ENCODE results near the gene GDPD3. TPM values are rescaled to one million over a fixed set of nuclear protein-coding genes. Genes with fewer than 3 reads are reported as not detected.

Gene GDPD3
- total RNA-seq, 1 experiment from 2014 or later: 8.4 TPM

DNA sequence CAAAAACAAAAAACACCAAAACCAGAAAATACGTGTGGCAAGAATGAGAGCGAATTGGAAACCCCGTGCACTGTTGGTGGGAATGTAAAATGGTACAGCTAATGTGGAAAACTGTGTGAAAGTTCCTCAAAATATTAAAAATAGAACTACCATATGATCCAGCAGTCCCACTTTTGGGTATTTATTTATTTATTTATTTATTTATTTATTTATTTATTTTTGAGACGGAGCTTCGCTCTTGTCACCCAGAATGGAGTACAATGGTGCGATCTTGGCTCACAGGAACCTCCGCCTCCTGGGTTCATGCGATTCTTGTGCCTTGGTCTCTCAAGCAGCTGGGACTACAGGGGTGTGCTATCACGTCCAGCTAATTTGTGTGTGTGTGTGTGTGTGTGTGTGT lies 39.2 kb upstream of the GDPD3 start:
- Mint-ChIP-seq H3K27me3 (ENCODE audit: insufficient read depth, unreplicated experiment) (no peaks in the 10 kb centered on the region), H3K4me1 (ENCODE audit: low read depth, unreplicated experiment) (no peaks in the 10 kb centered on the region), H3K36me3 (ENCODE audit: insufficient read depth, unreplicated experiment) (no peaks in the 10 kb centered on the region), H3K27ac (ENCODE audit: unreplicated experiment) (no peak overlapping the region), H3K4me3 (ENCODE audit: unreplicated experiment) (no peak overlapping the region), H3K9me3 (ENCODE audit: unreplicated experiment) (no peaks in the 10 kb centered on the region)
- no peak for DNase-seq
- no peaks in the 10 kb centered on the region for H3K36me3 ChIP-seq (ENCODE audit: control insufficient read depth, insufficient read depth, low read length)
- no TSS peak for BruUV-seq (replicated peaks)
- no peaks in the 10 kb centered on the region for H3K4me1 ChIP-seq
- TF ChIP-seq, protein P1, sequence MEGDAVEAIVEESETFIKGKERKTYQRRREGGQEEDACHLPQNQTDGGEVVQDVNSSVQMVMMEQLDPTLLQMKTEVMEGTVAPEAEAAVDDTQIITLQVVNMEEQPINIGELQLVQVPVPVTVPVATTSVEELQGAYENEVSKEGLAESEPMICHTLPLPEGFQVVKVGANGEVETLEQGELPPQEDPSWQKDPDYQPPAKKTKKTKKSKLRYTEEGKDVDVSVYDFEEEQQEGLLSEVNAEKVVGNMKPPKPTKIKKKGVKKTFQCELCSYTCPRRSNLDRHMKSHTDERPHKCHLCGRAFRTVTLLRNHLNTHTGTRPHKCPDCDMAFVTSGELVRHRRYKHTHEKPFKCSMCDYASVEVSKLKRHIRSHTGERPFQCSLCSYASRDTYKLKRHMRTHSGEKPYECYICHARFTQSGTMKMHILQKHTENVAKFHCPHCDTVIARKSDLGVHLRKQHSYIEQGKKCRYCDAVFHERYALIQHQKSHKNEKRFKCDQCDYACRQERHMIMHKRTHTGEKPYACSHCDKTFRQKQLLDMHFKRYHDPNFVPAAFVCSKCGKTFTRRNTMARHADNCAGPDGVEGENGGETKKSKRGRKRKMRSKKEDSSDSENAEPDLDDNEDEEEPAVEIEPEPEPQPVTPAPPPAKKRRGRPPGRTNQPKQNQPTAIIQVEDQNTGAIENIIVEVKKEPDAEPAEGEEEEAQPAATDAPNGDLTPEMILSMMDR (IDR thresholded peaks at IDR 0.05; ENCODE audit: insufficient read depth in 1 of 2, low read depth in 1 of 2, low read length in 1 of 2, severe bottlenecking in 1 of 2, unreplicated experiment in 1 of 2): no peak
- peaks cover 7% of the 10 kb centered on the region for H3K9me3 ChIP-seq
- no peak overlapping the region for H3K4me3 ChIP-seq (ENCODE audit: low read depth, low read length)
- POLR2A ChIA-PET: no interaction called here
- intact Hi-C loops (cut with micrococcal nuclease; ENCODE audit: unreplicated experiment): no loop called here
- CTCF ChIA-PET: no interaction called here
- H3K27me3 ChIP-seq (replicated peaks; ENCODE audit: control insufficient read depth, insufficient read depth, low read length): no peaks in the 10 kb centered on the region

DNA sequence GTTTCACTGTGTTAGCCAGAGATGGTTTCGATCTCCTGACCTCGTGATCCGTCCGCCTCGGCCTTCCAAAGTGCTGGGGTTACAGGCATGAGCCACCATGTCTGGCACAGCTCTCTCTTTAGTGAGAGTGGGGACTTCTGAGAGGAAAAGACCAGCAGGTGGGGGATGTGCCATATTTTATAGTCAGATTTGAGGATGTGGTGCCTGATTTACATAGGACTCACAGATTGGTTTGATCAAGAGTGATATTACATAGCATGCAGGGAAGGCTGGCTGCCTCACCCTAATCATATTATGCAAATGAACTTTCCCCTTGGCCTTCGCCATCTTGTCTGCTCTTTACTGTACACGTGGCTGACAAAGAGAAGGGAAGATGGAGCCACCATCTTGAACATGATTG lies 37.8 kb upstream of the GDPD3 start:
- Histone ChIP-seq H3K4me3 (ENCODE audit: low read depth, low read length) (no peak overlapping the region), H3K36me3 (ENCODE audit: control insufficient read depth, insufficient read depth, low read length) (no peaks in the 10 kb centered on the region), H3K27me3 (replicated peaks; ENCODE audit: control insufficient read depth, insufficient read depth, low read length) (no peaks in the 10 kb centered on the region), H3K4me1 (no peaks in the 10 kb centered on the region), H3K9me3 (peaks cover 7% of the 10 kb centered on the region)
- BruUV-seq (replicated peaks): no TSS peak
- Mint-ChIP-seq H3K27me3 (ENCODE audit: insufficient read depth, unreplicated experiment) (no peaks in the 10 kb centered on the region), H3K4me3 (ENCODE audit: unreplicated experiment) (no peak overlapping the region), H3K27ac (ENCODE audit: unreplicated experiment) (no peak overlapping the region), H3K4me1 (ENCODE audit: low read depth, unreplicated experiment) (no peaks in the 10 kb centered on the region), H3K36me3 (ENCODE audit: insufficient read depth, unreplicated experiment) (no peaks in the 10 kb centered on the region), H3K9me3 (ENCODE audit: unreplicated experiment) (no peaks in the 10 kb centered on the region)
- TF ChIP-seq, protein P1 (IDR thresholded peaks at IDR 0.05; ENCODE audit: insufficient read depth in 1 of 2, low read depth in 1 of 2, low read length in 1 of 2, severe bottlenecking in 1 of 2, unreplicated experiment in 1 of 2): no peak
- no peak for DNase-seq
- intact Hi-C loops (cut with micrococcal nuclease; ENCODE audit: unreplicated experiment): no loop called here
- ChIA-PET CTCF (no interaction called here), POLR2A (no interaction called here)

DNA sequence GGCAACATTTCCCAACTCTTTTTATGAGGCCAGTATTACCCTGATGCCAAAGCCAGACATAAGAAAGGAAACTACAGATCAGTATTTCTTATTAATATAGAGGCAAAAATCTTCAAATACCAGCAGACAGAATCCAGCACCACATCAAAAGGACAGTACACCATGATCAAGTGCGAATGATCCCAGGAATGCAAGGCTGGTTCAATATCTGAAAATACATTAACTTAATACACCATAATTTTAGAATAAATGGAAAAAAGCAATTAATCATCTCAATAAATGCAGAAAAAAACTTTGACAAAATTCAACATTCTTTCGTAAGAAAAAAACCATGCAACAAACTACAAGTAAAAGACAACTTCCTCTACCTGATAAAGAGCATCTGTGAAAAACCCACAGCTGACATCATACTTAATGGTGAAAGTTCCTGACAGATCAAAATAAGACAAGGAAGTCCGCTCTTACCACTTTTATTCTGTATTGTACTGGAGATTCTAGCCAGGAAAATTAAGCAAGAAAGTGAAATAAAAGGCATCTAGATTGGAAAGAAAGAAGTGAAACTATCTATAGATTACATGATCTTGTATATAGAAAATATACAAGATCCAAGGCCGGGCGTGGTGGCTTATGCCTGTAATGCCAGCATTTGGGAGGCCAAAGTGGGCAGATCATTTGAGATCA lies 36.1 kb upstream of the GDPD3 start:
- TF ChIP-seq, protein P1 (IDR thresholded peaks at IDR 0.05; ENCODE audit: insufficient read depth in 1 of 2, low read depth in 1 of 2, low read length in 1 of 2, severe bottlenecking in 1 of 2, unreplicated experiment in 1 of 2): no peak
- POLR2A ChIA-PET: no interaction called here
- CTCF ChIA-PET: no interaction called here
- no peaks in the 10 kb centered on the region for H3K36me3 ChIP-seq (ENCODE audit: control insufficient read depth, insufficient read depth, low read length)
- H3K9me3 ChIP-seq: peaks cover 7% of the 10 kb centered on the region
- H3K36me3 Mint-ChIP-seq (ENCODE audit: insufficient read depth, unreplicated experiment): no peaks in the 10 kb centered on the region
- no TSS peak for BruUV-seq (replicated peaks)
- H3K4me3 ChIP-seq (ENCODE audit: low read depth, low read length): no peak overlapping the region
- no peak for DNase-seq
- H3K4me1 Mint-ChIP-seq (ENCODE audit: low read depth, unreplicated experiment): no peaks in the 10 kb centered on the region
- no peak overlapping the region for H3K4me3 Mint-ChIP-seq (ENCODE audit: unreplicated experiment)
- intact Hi-C loops (cut with micrococcal nuclease; ENCODE audit: unreplicated experiment): no loop called here
- H3K4me1 ChIP-seq: no peaks in the 10 kb centered on the region
- H3K27me3 ChIP-seq (replicated peaks; ENCODE audit: control insufficient read depth, insufficient read depth, low read length): no peaks in the 10 kb centered on the region
- H3K27me3 Mint-ChIP-seq (ENCODE audit: insufficient read depth, unreplicated experiment): no peaks in the 10 kb centered on the region
- no peaks in the 10 kb centered on the region for H3K9me3 Mint-ChIP-seq (ENCODE audit: unreplicated experiment)
- H3K27ac Mint-ChIP-seq (ENCODE audit: unreplicated experiment): no peak overlapping the region
